ENCODE measurements around the gene IFNAR2.

Gene IFNAR2

DNA sequence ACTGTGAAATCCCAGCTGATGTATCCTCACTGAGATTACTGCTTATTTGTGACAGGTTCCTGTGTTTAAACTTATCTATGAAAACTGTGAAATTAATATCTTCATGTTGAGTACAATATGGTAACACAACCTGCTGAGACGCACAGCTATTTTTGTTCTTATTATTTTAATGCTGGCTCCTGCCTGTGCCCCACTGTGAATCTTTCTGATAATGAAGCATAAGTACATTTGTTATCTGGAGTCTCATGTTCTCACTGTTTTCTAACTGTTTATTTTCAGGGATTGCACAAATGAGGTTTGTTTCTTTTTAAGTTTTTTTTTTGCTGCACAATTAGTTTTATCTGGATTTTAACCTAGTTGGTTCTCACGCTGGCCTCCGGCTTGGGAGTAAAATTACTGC lies 39.9 kb upstream of the IFNAR2 start:
- H3K36me3 ChIP-seq (ENCODE audit: control insufficient read depth, insufficient read depth, low read length) = no peaks in the 10 kb centered on the region
- H3K9ac ChIP-seq = no peak overlapping the region
- no peaks in the 10 kb centered on the region for H3K79me2 ChIP-seq
- no peak overlapping the region for H2AFZ ChIP-seq
- no peak overlapping the region for H3K27ac ChIP-seq
- no peaks in the 10 kb centered on the region for H3K9me3 ChIP-seq (ENCODE audit: control insufficient read depth, low read length)
- TF ChIP-seq, protein P1, sequence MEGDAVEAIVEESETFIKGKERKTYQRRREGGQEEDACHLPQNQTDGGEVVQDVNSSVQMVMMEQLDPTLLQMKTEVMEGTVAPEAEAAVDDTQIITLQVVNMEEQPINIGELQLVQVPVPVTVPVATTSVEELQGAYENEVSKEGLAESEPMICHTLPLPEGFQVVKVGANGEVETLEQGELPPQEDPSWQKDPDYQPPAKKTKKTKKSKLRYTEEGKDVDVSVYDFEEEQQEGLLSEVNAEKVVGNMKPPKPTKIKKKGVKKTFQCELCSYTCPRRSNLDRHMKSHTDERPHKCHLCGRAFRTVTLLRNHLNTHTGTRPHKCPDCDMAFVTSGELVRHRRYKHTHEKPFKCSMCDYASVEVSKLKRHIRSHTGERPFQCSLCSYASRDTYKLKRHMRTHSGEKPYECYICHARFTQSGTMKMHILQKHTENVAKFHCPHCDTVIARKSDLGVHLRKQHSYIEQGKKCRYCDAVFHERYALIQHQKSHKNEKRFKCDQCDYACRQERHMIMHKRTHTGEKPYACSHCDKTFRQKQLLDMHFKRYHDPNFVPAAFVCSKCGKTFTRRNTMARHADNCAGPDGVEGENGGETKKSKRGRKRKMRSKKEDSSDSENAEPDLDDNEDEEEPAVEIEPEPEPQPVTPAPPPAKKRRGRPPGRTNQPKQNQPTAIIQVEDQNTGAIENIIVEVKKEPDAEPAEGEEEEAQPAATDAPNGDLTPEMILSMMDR (IDR thresholded peaks at IDR 0.05) = no peak
- H3K27me3 ChIP-seq (ENCODE audit: control insufficient read depth, insufficient read depth, low read length) = no peaks in the 10 kb centered on the region
- H3K4me1 ChIP-seq = no peaks in the 10 kb centered on the region
- H3K4me3 ChIP-seq (ENCODE audit: low read depth, low read length) = no peak overlapping the region
- peak overlapping the region; percentile 51 for H3K4me2 ChIP-seq (ENCODE audit: low read length)

DNA sequence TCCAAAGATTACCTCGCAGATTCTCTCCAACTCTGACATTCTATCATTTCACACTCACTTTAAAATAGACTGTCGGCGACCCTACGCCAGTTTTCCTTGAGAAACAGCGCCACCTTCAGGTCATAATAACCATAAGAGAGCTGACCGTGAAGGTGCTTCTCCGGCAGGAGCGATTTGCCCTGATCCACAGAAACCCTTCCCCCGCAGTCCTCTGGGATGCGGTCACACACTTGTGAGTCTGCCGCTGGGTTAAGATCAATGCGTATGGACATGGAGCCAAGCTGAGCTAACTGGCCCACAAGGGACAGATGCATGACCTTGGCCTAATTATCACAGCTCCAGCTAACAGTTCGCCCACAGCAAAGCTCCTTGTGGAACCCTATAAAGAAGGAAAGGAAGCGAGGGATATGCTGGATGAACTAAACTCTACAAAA lies 32.8 kb upstream of the IFNAR2 start:
- Histone ChIP-seq H3K79me2 (no peaks in the 10 kb centered on the region), H3K27me3 (ENCODE audit: control insufficient read depth, insufficient read depth, low read length) (no peaks in the 10 kb centered on the region), H3K4me3 (ENCODE audit: low read depth, low read length) (no peak overlapping the region), H3K36me3 (ENCODE audit: control insufficient read depth, insufficient read depth, low read length) (no peaks in the 10 kb centered on the region), H3K4me1 (no peaks in the 10 kb centered on the region), H2AFZ (no peak overlapping the region), H3K9me3 (ENCODE audit: control insufficient read depth, low read length) (no peaks in the 10 kb centered on the region), H3K27ac (no peak overlapping the region), H3K4me2 (ENCODE audit: low read length) (no peak overlapping the region), H3K9ac (no peak overlapping the region)
- TF ChIP-seq, protein P1 (IDR thresholded peaks at IDR 0.05) = peak; percentile 62

- TF ChIP-seq, protein P1 (IDR thresholded peaks at IDR 0.05) = no peak
- Histone ChIP-seq H3K79me2 (no peaks in the 10 kb centered on the region), H3K4me1 (no peaks in the 10 kb centered on the region), H3K36me3 (ENCODE audit: control insufficient read depth, insufficient read depth, low read length) (no peaks in the 10 kb centered on the region), H2AFZ (no peak overlapping the region), H3K27ac (no peak overlapping the region), H3K9me3 (ENCODE audit: control insufficient read depth, low read length) (no peaks in the 10 kb centered on the region), H3K9ac (no peak overlapping the region), H3K27me3 (ENCODE audit: control insufficient read depth, insufficient read depth, low read length) (no peaks in the 10 kb centered on the region), H3K4me3 (ENCODE audit: low read depth, low read length) (no peak overlapping the region), H3K4me2 (ENCODE audit: low read length) (no peak overlapping the region)
Observed at GRCh38 chr21:33197496-33197895, 32.2 kb upstream of the IFNAR2 start.

DNA sequence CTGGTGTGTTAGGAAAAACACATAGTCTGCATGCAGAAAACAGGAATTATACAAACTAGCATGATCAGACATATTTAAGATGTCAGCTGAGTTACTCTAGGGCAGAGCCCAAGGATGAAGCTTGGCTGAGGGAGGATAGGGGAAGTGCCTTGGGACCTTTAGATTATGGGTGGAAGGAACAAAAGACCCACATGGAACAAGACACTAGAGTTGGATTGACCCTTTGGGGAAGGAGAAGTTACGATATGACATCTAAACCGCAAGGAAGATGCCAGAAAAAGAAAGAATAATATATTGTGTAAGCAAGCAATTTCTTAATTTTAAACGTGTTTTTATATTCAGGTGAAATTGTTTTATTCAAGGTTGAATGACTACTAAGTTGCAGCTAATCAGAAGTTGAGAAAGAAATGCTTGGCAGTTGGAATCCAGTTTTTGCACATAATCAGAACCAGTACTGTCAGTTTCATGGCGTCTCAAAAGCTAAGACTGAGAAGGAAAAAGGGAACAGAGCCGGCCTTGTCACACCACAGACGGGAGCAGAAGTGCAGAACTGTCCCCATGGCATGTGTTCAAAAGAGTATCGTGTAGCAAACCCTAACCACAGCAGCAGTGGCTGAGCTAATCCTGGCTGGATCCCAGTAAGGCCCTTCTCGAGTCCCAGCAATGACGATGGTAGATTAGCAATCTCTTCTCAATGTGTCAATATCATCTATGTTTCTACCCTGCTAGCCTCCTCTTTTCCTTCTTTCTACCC lies 31.2 kb upstream of the IFNAR2 start:
- H3K4me3 ChIP-seq (ENCODE audit: low read depth, low read length) = no peak overlapping the region
- H3K27ac ChIP-seq = no peak overlapping the region

More for the DNA sequence above, 31.2 kb upstream of the IFNAR2 start:
- Histone ChIP-seq H3K9ac (no peak overlapping the region), H3K9me3 (ENCODE audit: control insufficient read depth, low read length) (no peaks in the 10 kb centered on the region), H3K4me1 (no peaks in the 10 kb centered on the region), H3K27me3 (ENCODE audit: control insufficient read depth, insufficient read depth, low read length) (no peaks in the 10 kb centered on the region), H3K79me2 (no peaks in the 10 kb centered on the region), H3K36me3 (ENCODE audit: control insufficient read depth, insufficient read depth, low read length) (no peaks in the 10 kb centered on the region), H3K4me2 (ENCODE audit: low read length) (no peak overlapping the region), H2AFZ (no peak overlapping the region)
- TF ChIP-seq, protein P1 (IDR thresholded peaks at IDR 0.05) = no peak
